ENCODE results near the gene SMPD4.
"Not testable (repeated sequence)": the region's sequence is repeated elsewhere in the genome, so short reads cannot be mapped to it uniquely, and the experiment has no call there.

DNA sequence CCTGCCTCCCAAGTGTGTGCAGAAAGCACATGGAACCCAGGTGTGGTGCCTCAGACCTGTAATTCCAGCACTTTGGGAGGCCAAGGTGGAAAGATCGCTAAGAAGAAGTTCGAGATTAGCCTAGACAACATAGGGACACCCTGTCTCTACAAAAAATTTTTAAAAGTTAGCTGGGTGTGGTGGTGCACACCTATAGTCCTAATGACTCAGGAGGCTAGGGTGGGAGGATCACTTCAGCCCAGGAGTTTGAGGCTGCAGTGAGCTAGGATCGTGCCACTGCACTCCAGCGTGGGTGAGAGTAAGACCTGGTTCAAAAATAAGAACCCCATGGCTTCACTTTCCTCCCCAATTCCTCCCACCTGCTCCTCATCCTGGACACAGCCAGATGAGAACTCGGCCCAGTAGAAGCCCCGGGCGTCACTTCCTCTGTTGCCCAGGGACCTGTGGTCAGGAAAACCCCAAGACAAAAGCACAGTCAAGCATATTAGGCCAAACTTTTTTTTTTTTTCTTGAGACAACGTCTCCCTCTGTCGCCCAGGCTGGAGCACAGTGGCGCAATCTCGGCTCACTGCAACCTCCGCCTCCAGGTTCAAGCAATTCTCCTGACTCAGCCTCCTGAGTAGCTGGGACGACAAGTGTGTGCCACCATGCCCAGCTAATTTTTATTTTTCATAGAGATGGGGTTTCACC is 23.4 kb downstream of the SMPD4 start:
- TF ChIP-seq EZH2 (IDR thresholded peaks at IDR 0.05; ENCODE audit: borderline replicate concordance); CTCF (IDR thresholded peaks at IDR 0.05; ENCODE audit: poor library complexity); EZH2phosphoT487 (IDR thresholded peaks at IDR 0.05; ENCODE audit: low read depth, severe bottlenecking, unreplicated experiment): not testable (repeated sequence)

Measured in hepatocyte (in vitro differentiated cells).